Measurements from ENCODE around the gene CEACAM21.

CEACAM21 gene

DNA sequence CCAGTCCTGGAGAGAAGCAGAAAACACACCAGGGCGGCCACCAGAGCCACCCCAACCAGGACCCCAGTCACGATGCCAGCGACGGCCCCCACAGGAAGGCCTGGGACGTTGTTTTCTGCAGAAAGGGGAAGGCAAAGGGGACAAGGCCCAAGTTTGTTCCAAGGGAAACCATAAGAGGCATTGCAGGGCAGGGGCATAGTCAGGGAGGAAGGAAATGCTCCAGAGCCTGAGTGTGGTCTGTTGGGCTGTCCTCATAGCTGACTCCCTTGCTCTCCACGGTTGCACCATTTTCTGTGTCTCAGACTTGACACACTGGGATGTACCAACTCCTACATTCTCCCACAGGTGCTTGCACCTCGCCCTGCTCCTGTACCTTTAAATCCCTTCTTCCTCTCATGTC is 45.7 kb downstream of the CEACAM21 start:
- DNase-seq: no peak

DNA sequence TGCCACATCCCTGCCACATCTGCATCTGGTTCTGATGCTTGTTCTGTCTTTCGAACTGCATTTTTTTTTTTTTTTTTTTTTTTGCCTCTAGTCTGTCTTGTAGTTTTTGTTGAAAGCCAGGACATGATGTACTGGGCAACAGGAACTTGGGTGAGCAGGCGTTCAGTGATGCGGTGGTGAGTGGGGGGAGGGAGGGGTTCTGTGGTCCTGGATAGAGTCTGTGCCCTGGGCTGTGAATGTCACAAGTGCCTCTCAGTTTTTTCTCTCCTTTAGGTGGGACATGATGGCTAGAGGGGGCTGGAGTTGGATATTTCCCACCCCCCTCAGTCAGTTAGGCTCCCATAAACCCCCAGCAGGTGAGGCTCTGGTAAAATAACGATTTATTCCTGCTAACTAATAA is 47.4 kb downstream of the CEACAM21 start:
- DNase-seq: no peak

DNA sequence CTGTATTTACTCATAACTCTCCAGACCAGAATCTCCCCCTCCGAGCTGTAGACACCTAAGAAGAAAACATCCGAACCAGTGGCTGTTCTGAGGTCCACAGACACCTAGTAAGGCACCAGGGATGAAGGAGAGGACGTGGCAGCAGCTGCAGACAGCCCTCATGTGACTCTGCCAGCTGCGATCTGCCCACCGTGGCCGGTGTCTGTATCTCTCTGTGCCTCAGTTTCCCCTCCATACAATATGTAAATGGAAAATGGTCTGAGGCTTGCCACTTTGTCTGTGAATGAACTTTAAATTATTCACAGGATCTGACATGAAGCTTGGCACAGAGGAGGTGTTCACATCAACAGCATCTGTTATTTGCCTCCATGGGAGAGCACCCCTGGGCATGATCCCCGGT is 48.5 kb downstream of the CEACAM21 start:
- no peak for DNase-seq

DNA sequence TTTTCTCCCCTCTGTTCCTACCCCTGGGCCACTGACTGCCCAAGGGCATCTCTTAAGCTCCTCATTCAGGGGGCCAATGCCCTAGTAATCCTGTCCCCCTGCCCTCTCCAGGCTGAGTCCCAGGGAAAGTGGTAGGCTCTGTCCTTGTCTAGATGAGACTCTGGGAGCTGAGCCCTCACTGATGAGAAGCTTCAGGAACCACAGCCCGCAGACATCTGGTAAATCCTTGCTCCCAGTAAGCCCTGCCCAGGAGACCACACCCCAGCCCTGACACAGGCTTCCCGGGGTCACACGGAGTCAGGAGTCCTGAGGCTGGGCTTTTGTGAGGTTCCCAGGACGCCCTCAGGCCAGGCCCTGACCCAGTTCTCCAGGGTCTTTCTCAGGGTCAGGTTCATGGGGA is 49.0 kb downstream of the CEACAM21 start:
- DNase-seq: no peak

DNA sequence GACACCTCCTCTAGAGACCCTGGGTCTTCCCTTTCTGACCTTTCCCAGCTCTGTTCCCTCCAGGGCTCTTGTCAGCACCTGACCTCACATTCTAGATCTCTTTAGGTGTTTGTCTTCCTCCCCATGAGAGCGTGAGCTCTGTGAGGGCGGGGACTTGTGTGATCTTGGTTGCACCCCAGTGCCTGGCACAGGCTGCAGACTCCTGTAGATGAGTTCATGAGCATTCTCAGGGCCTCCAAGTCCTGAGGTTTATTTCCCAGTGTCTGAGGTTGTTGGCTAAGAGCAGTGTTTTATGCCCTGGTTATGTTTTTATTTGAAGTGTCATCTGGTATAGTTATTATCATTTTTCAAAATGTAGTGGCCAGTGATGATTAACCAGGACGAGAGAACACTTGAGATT is 50.3 kb downstream of the CEACAM21 start:
- DNase-seq: no peak

DNA sequence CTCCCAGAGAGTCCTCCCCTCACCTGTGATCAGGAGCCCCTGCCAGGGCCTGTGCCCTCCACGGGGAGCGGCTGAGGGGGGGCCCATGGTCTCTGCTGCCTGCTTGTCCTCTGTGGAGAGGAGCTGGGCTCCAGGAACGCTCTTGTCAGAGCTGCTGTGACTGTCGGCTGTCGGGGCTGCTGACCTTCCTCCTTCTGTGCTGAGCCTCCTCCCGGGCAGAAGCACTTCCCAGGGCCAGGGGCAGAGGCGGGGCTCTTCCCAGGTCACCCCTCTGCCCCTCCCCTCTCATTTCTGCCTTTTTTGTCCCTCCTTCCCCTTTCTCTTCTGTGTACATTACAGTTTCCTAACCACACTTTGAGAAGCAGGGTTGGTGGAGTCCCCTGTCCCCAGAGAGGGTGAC is 50.9 kb downstream of the CEACAM21 start, which contains the start of gene CEACAM4:
Gene CEACAM4, minus strand, starts transcription at position 198 of the 400 bp plus-strand sequence. Its CDS starts 111 bp downstream, at position 87.
- DNase-seq: no peak

DNA sequence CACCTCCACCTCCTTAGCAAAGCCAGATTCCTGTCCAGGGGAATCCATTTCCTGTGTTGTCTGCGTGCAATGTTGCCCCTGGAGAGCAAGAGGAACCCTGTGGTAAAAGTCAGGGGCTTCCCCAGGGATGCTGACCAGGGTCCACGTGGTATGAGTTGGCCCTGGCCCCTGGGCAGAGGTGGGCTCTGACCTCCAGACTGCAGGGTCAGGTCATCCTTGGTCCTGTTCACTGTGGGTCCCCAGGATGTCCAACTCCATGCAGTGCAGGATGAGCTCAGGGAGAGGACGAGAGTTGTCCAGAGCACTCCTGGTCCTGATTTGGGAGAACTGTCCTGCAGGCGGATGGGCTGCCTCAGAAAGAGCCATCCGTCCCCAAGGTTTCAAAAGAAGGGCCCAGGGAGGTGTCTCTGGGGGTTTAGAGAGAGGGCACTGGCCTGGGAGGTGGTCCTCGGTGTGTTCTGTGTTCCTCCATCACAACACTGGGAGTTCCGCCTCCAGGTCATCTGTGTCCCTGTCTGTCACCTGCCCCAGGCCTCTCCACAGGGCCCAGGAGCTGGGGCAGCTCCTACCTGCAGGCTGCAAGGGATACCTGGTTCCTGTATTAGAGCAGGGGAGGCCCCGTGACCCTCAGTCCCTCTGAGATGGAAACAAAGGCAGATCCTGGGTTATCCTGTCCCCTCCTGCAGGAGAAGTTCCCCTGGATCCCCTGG is 52.2 kb downstream of the CEACAM21 start:
- DNase-seq: no peak
